Omental fat pad (tissue), 4 donors: ENCODE measurements around the gene PID1. TPM values are rescaled to one million over a fixed set of nuclear protein-coding genes. Genes with fewer than 3 reads are reported as not detected.
A peak's percentile ranks its signal among the peaks of the same experiment; 100 is the strongest.

ENCODE experiments used
- ATAC-seq: fragments of 150-250 bp; one replicate; pipeline ENCODE4 v1.9.1; 2016; ENCODE audit warnings: mild to moderate bottlenecking, moderate library complexity; ENCODE audit not compliant: low FRiP score
- DNase-seq: peaks from one replicate; pipeline ENCODE4 v3.0.0-alpha.2; 2019; ENCODE audit warnings: low spot score
- total RNA-seq, 4 donors: library from RNA; depleted of rRNA; stranded (reverse); fragments of >200 nt; gene quantifications; one replicate each; pipeline ENCODE4 v1.1.0, GENCODE V29; 2016
- TF ChIP-seq, protein P1 (sequence below), 3 donors: fragments of 450-650 bp; IDR thresholded peaks; one replicate each; pipeline ENCODE4 v1.5.1; 2016 to 2017; ENCODE audit warnings: antibody characterized with exemption in 3 of 3, mild to moderate bottlenecking in 3 of 3, moderate library complexity in 2 of 3

Gene PID1
- total RNA-seq, 4 donors from 2014 or later = 20.7 to 98.7 (median 59.1) TPM

DNA sequence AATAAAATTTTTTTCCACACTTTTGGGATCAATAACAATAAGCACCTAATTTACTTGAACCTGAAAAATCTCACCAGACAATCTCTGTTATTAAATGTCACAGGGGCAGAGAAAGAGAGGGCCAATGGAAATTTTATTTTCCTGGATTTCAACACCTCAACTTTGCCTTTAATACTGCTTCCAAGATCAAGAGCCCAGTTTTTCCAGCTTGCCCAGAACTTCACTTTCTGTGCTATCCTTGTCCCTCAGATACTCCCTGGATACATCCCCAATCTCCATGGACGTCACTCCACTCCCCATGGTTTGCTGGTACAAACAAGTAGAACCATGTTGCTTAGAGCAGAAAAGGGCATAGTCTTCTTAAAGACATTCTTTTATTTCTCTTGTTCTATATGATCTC is 29.3 kb upstream of the PID1 start:
- TF ChIP-seq, protein P1, sequence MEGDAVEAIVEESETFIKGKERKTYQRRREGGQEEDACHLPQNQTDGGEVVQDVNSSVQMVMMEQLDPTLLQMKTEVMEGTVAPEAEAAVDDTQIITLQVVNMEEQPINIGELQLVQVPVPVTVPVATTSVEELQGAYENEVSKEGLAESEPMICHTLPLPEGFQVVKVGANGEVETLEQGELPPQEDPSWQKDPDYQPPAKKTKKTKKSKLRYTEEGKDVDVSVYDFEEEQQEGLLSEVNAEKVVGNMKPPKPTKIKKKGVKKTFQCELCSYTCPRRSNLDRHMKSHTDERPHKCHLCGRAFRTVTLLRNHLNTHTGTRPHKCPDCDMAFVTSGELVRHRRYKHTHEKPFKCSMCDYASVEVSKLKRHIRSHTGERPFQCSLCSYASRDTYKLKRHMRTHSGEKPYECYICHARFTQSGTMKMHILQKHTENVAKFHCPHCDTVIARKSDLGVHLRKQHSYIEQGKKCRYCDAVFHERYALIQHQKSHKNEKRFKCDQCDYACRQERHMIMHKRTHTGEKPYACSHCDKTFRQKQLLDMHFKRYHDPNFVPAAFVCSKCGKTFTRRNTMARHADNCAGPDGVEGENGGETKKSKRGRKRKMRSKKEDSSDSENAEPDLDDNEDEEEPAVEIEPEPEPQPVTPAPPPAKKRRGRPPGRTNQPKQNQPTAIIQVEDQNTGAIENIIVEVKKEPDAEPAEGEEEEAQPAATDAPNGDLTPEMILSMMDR (IDR thresholded peaks at IDR 0.05) = no peak
- DNase-seq (no peak), ATAC-seq (no peak)

DNA sequence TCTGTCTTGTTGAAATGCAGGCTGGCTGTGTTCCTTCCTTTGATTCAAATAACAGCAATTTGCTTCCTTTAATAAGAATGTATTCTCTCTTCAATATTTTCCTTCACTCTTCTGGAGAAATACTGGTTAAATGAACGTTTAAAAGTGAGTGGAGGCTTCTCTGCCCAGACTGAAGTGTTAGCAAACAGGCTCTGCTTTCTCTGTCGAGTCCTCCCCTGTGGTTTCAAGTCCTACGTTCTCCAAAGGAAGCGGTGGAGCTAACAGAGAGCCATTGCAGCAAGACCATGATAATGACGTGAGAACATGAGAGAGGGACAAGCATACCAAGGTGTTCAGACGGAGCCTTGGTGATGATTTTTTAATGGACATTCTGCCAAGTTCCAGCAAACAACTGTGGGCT is 26.2 kb upstream of the PID1 start:
- DNase-seq (no peak), ATAC-seq (no peak)
- TF ChIP-seq, protein P1 (IDR thresholded peaks at IDR 0.05) = no peak

DNA sequence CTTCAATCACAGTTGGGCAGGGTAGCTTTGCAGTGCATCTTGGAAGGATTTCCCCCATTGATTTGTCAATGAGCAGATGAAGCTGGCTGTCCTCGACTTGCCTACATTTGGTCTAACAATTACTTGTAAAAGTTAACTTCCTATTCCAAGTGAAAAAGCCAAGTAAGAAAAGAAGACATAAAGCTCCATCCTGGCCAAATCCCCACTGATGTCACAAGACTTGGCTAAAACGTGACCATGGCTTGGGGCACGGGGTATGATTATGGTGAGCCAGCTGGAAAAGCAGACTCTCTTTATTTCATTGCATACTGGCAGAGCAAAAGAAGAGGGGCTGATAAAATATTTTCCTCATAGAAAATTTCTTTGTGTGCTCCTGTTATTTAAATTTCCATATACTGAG is 25.4 kb upstream of the PID1 start:
- no peak for ATAC-seq
- TF ChIP-seq, protein P1 (IDR thresholded peaks at IDR 0.05) = no peak
- DNase-seq = no peak

DNA sequence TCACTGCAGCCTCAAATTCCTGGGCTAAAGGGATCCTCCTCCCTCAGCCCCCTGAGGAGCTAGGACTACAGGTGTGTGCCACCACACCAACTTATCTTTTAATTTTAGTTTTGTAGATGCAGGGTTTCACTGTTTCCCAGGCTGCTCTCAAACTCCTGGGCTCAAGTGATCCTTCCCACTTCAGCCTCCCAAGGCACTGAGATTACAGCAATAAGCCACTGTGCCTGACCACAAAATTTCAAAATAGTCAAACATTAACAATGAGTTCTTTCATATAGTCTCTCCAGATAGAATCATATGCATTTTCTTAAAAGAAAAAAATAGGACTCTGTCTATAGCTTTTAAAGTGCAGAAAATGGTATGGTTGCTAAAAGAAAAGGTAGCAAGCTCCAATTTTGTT is 24.9 kb upstream of the PID1 start:
- TF ChIP-seq, protein P1 (IDR thresholded peaks at IDR 0.05) = no peak
- DNase-seq (no peak), ATAC-seq (no peak)

DNA sequence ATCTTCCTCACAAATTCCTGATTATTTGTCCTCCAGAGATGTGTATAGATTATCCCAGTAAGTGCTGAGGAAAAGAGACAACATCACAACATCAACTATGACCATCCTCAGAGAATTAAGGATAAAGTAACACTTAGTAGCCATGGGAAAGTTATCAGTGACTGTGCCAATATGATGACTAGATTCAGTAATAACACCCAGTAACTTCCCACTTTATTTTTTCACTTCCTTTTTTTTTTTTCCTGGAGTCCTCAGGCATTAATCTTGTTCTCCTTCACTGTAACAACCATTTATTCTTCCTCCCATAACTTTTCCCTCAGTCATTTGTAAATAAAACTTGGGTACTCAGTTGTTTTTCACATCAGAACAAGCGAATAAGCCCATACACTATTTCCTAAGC is 16.7 kb upstream of the PID1 start:
- ATAC-seq = no peak

DNA sequence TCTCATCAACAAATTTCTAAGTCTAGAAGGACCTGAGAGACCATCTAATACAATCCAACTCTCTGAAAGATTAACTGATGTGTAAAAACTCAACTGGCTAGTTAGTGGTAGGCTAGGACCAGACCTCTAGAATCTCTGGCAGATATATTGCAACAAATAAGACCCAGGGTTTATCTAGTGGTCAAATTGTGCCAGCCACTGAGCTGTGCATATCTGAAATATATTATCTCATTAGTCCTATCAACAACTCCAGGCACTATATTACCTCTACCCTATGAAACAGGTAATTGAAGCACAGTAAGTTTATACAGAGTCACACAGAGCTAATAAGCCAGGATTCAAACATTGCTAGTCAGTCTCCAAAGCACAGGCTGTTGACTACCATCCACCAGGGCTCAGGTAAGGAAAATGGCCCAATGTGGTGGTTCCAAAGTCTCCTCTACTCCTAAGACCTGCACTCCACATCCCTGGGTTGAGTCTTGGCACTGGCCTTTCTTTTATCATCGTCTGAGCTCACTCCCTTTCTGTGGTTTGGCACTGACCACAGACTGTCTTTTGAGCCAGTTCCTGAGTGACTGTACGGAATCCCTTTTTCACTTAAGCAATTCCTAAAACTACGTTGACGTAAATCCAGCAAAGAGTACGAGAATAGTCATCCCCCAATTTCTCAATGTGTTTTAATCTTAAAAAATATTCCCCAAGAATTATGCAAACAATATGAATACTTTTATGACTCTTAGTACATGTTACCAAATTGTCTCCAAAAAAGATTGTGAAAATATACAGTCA is 11.9 kb upstream of the PID1 start:
- no peak for DNase-seq
- ATAC-seq = peak; percentile 99
- TF ChIP-seq, protein P1 (IDR thresholded peaks at IDR 0.05) = no peak

More for the DNA sequence above, 16.7 kb upstream of the PID1 start:
- DNase-seq = no peak
- TF ChIP-seq, protein P1 (IDR thresholded peaks at IDR 0.05) = no peak

DNA sequence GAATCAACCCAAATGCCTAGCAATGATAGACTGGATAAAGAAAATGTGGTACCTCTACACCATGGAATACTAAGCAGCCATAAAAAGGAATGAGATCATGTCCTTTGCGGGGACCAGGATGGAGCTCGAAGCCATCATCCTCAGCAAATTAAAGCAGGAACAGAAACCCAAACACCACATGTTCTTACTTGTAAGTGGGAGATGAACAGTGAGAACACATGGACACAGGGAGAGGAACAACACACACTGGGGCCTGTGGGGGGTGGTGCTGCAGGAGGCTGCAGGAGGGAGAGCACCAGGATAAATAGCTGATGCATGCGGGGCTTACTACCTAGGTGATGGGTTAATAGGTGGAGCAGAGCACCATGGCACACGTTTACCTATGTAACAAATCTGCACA is 8.4 kb upstream of the PID1 start:
- ATAC-seq (no peak), DNase-seq (no peak)
- TF ChIP-seq, protein P1 (IDR thresholded peaks at IDR 0.05) = no peak
